ENCODE results near the gene FBXO36. TPM values are rescaled to one million over a fixed set of nuclear protein-coding genes. Genes with fewer than 3 reads are reported as not detected.

FBXO36 gene
- total RNA-seq, 1 donor, result 3.5 TPM

DNA sequence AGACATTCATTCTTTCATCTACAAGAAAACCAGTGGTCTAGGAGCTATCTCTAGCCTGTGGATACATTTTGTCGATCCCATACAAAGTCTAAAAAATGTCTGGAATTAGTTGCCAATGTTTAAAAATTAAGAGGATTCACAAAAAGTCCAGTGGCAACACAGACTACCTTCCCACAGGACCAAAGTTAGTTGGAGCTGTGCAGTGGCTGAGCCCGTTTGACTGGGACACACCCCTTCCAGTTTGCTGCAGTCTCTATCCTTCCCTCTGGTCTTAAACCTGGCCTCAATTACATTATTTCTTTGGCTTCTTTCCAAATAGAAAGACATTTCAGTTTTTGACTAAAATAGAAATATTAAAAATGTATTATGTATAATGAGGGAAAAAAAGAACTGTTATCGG lies 127.8 kb downstream of the FBXO36 start:
- no peak overlapping the region for H3K4me3 ChIP-seq (ENCODE audit: low read depth, low read length)
- no peak for DNase-seq (ENCODE audit: low read depth)
- TF ChIP-seq, protein P1, sequence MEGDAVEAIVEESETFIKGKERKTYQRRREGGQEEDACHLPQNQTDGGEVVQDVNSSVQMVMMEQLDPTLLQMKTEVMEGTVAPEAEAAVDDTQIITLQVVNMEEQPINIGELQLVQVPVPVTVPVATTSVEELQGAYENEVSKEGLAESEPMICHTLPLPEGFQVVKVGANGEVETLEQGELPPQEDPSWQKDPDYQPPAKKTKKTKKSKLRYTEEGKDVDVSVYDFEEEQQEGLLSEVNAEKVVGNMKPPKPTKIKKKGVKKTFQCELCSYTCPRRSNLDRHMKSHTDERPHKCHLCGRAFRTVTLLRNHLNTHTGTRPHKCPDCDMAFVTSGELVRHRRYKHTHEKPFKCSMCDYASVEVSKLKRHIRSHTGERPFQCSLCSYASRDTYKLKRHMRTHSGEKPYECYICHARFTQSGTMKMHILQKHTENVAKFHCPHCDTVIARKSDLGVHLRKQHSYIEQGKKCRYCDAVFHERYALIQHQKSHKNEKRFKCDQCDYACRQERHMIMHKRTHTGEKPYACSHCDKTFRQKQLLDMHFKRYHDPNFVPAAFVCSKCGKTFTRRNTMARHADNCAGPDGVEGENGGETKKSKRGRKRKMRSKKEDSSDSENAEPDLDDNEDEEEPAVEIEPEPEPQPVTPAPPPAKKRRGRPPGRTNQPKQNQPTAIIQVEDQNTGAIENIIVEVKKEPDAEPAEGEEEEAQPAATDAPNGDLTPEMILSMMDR (IDR thresholded peaks at IDR 0.05; ENCODE audit: insufficient read depth, low read depth, low read length), result no peak

DNA sequence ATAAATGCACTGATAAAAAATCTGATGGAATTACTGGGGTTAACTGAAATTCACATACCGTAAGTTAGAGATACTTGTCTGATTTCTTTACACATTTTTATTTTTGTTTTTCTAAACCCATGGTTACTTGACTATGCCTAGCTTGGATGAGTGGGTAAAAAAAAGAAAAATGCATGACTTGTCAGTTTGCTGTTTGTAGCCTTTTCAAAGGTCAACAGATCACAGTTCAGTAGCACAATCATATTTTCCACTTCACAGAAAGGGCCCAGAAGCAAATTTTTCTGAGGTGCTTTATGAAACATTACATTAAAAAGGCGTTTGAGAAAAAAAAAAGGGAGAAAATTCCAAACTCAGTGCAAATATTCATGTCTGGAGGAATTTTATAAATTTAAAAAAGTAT lies 130.0 kb downstream of the FBXO36 start:
- DNase-seq (ENCODE audit: low read depth), result no peak

DNA sequence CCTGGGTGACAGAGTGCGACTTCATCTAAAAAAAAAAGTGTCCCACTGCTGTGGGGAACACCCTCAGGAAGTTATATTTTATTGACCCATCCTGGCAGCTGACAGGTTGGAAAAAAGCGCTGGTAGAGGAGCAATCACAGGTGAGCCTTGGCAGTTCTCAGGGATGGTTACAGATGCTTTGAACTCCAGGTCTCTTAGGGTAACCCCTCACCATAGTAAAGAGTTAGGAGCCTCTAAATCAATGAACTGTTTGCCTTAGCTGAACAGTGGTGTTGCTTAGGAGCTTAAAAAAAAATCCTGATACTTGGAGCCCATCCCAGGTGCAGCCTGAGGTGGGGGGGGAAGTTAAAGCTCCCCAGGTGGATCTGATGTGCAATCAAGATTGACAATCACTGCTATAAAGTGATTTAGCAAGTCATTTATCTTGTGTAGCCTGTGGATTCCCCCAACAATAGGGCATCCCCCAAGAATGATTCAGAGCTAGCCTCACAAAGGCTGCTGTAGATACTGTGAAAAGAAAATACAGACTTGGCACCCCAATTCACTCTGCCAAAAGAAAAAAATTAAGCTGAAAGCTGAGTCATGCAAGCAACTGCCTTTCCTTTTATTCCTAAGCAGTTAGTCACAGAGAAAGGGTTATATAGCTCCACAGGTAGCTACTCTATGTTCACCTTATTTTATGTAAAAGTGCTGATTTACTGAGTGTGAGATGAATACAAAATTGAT lies 131.6 kb downstream of the FBXO36 start:
- peak; percentile 11 for DNase-seq (ENCODE audit: low read depth)
- TF ChIP-seq, protein P1 (IDR thresholded peaks at IDR 0.05; ENCODE audit: insufficient read depth, low read depth, low read length), result no peak
- H3K4me3 ChIP-seq (ENCODE audit: low read depth, low read length), result no peak overlapping the region

More for the DNA sequence above, 130.0 kb downstream of the FBXO36 start:
- no peak overlapping the region for H3K4me3 ChIP-seq (ENCODE audit: low read depth, low read length)
- TF ChIP-seq, protein P1 (IDR thresholded peaks at IDR 0.05; ENCODE audit: insufficient read depth, low read depth, low read length), result no peak

DNA sequence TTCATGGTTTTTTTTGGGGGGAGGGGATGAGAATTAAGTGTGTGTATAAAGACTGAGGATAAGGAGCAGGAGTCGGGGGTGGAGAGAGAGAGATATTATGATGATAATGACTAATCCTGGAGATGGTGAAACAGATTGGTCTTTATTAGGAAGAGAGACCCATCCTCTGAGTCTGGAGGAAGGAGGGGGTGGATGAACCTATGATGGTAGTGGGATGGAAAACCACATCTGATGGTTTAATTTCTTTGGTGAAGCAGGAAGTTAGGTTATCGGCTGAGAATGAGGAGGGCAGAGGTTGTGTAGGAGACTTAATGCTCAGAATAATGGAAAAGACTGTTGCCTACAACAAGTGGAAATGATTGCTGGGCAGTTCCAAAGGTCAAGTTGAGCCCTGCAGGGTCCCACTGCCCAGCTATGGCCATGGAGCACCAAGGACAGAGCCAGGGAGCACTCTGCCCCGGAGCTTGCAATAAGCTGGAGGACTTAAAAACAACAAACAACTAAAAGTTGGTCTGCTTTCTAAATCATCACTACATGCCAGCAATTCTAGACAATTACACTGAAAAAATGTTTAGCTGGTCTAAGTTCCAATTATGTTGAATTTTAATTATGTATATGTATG lies 138.5 kb downstream of the FBXO36 start:
- no peak overlapping the region for H3K4me3 ChIP-seq (ENCODE audit: low read depth, low read length)
- DNase-seq (ENCODE audit: low read depth), result no peak
- TF ChIP-seq, protein P1 (IDR thresholded peaks at IDR 0.05; ENCODE audit: insufficient read depth, low read depth, low read length), result no peak

Small RNA genes within 50 kb of the gene (small RNA-seq; reads per million reads assigned to genes)
- gene RNU6-1027P, result not detected
- gene RNU6-613P, result not detected
- gene RNU6-964P, result not detected
- not detected for gene RNY4P19

Other genes starting within 250 kb of the FBXO36 start
- gene DNER, start 207.9 kb upstream of the FBXO36 start, total RNA-seq, result 0.32 and 0.86 TPM in 2 replicates
- gene TRIP12, start 494 bp upstream of the FBXO36 start, total RNA-seq, result 235 and 335 TPM in 2 replicates
- 1.3 and 3.5 TPM in 2 replicates for gene SLC16A14, start 146.4 kb downstream of the FBXO36 start, total RNA-seq